GM18498 (cell line): ENCODE data around the gene TRMT2A.

Experiments used
- ATAC-seq: cut with Tn5 transposase; IDR thresholded peaks from one replicate; pipeline ENCODE4 v1.9.1; 2021; ENCODE audit warnings: mild to moderate bottlenecking, moderate library complexity; ENCODE audit not compliant: unreplicated experiment

TRMT2A gene

DNA sequence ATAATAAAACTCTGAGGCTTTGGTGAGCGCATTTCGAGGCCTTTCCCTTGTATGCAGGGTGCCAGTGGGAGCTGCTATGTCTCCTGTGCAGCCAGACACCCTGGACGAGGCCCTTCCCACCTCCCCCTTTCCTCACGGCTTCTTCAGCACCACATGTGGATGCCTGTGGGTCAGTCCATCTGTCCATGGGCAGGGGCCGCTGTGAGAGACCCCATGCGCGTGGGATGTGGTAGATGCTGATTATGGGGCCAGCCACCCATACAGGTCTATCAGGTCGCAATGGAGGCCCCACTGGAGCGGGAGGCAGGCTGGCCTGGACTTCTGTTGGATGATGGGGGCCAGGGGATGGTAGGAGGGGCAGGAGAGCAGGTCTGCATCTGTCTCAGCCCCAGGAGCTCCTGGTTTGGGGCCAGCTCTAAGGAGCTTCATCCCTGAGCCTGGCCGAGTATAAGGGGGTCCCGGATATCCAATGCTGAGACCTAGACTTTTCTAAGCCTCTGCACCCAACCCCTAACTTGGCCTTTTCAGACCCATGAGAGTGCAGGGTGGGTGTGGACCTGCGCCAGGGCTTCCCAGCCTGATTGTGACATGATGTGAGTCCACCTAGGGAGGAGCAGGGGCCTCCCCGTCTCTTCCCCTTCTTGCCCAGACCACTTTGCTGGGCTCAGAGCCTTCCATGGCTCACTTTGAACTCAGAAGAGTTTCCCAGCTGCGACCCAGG lies 51.0 kb downstream of the TRMT2A start:
- no peak for ATAC-seq

DNA sequence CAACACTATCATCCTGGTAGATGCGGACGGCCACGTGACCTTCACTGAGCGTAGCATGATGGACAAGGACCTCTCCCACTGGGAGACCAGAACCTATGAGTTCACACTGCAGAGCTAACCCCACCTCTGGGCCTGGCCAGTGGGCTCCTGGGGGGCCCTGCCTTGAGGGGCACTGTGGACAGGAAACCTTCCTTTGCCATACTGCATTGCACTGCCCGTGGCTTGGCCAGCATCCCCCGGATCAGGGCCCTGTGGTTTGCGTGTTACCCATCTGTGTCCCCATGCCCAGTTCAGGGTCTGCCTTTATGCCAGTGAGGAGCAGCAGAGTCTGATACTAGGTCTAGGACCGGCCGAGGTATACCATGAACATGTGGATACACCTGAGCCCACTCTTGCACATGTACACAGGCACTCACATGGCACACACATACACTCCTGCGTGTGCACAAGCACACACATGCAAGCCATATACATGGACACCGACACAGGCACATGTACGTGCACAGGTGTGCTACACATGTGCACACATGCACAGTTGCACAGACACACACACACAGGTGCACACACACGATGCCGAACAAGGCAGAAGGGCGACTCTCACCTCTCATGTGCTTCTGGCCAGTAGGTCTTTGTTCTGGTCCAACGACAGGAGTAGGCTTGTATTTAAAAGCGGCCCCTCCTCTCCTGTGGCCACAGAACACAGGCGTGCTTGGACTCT lies 52.3 kb downstream of the TRMT2A start:
- no peak for ATAC-seq

GRCh38 chr22:20064140-20064480 lies 52.9 kb downstream of the TRMT2A start:
- ATAC-seq: no peak

DNA sequence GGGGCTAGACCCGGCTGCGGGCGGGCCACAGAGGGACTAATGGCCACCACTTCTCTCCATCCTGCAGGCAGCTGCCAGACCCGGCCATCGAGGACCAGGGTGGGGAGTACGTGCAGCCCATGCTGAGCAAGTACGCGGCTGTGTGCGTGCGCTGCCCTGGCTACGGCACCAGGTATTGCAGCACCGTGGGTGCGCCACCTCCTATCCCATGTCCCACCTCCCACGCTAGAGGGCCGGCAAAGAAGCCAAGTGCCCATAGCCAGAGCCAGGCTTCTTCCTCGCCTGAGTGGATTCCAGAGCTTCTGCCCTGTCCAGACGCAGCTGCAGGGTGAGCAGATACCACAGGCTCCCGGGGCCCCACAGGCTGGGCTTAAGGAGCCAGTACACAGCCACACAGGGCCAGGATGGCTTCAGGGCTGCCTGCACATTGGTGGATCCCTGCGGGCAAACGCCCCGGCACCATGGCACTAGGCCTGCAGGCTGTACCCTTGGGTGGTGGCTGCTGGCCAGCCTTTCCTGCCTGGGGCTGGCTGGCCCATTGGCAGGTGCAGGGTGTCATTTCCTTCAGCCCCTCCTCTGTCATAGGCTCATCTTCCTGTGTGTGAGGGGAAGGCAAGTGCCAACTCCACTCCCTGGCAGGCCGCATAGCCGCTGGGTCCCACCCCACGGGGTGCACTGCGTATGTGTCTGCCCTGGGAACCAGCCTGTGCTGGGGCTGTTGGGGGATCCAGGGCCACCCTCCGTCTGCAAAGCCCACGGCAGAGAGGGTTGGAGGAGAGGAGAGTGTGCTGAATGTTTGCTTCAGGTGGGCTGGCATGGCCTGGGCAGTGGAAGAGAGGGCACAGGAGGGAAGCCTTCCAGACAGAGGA lies 53.5 kb downstream of the TRMT2A start:
- ATAC-seq: no peak

GRCh38 chr22:20062766-20063083 lies 54.3 kb downstream of the TRMT2A start:
- no peak for ATAC-seq

DNA sequence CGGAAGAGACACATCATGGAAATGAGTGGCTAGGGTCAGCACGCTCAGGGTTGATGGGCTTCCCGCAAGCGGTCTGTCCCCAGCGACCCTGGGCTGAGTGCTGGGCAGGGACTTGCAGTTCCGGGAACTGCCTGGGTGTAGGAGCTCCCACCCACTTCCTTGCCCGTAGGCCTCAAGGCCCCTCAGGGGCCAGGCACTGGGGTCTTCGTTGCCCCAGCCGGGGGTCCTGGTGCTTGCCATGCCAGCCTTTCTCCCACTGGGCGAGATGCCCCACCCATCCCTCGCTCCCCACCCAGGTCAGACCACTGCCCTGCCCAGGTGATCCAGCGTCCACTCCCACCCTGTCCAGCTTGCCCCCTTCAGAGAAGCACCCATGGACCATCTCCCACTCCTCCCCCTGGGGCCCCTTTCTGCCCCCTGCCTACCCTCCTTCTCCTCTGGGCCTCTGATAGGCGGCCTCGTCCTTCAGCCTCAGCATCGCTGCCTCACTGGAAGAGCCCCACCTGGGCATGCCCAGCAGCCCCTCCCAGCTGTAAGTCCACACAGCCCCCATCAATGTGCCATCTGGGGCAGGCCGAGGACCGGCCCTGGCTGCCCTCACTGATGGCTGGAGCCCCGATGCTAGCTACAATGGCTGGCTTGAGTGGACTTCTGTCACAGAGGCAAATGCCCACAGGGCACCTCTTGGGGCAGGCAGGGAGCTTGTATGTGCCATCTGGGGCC lies 54.8 kb downstream of the TRMT2A start:
- no peak for ATAC-seq
